Measurements from ENCODE around the gene SNAPC4. TPM values are rescaled to one million over a fixed set of nuclear protein-coding genes. Genes with fewer than 3 reads are reported as not detected.

Gene SNAPC4
- total and polyA plus RNA-seq, 2 experiments from 2014 or later = 6.3 to 10.5 TPM

- Histone ChIP-seq H3K9me2 (replicated peaks; ENCODE audit: insufficient read depth) (no peaks in the 10 kb centered on the region), H3K79me2 (no peaks in the 10 kb centered on the region), H3K4me2 (no peak overlapping the region), H2AFZ (no peak overlapping the region), H3K27ac (no peak overlapping the region), H3K4me1 (ENCODE audit: insufficient read depth) (peaks cover 16% of the 10 kb centered on the region), H3K4me3 (no peak overlapping the region), H4K20me1 (ENCODE audit: insufficient read depth, poor library complexity, severe bottlenecking) (no peaks in the 10 kb centered on the region), H3K27me3 (no peaks in the 10 kb centered on the region), H3K36me3 (replicated peaks; ENCODE audit: insufficient read depth, low read depth) (no peaks in the 10 kb centered on the region), H3K9me3 (ENCODE audit: low read depth) (no peaks in the 10 kb centered on the region)
- 100% methylated on average over 5 of the region's 8 CpGs for WGBS (ENCODE audit: low lambda C conversion rate, missing lambda C conversion rate)
- TF ChIP-seq EZH2 (IDR thresholded peaks at IDR 0.05; ENCODE audit: borderline replicate concordance) (no peak), CTCF (IDR thresholded peaks at IDR 0.05; ENCODE audit: poor library complexity) (no peak)
- no peak for DNase-seq (ENCODE audit: low spot score)
Observed at GRCh38 chr9:136376457-136376856, 23.5 kb downstream of the SNAPC4 start.

DNA sequence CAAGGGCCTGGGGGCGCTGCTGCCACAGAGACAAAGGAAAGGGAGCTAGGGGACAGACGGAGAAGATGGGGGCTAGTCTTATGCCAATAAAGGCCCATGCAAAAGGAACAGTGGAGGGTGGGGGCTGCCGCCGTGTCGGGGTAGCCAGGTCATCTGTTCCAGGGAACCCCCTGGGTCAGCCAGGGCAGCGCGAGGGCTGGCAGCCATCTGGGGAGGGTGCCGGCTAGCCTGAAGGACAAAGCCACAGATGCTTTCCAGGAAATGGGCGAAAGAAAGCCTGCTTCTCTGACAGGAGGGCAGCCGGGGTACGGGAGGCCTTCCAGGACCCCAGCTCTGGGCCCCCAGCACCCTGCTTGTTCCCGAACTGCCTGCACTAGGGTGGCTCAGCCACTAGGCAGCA is 24.9 kb downstream of the SNAPC4 start:
- WGBS (ENCODE audit: low lambda C conversion rate, missing lambda C conversion rate) = 98% methylated on average over 12 of the region's 12 CpGs
- H3K4me1 ChIP-seq (ENCODE audit: insufficient read depth) = peaks cover 16% of the 10 kb centered on the region
- no peaks in the 10 kb centered on the region for H3K36me3 ChIP-seq (replicated peaks; ENCODE audit: insufficient read depth, low read depth)
- no peaks in the 10 kb centered on the region for H3K9me3 ChIP-seq (ENCODE audit: low read depth)
- no peak overlapping the region for H2AFZ ChIP-seq
- no peaks in the 10 kb centered on the region for H3K79me2 ChIP-seq
- H3K4me3 ChIP-seq = no peak overlapping the region
- no peak overlapping the region for H3K4me2 ChIP-seq
- H3K9me2 ChIP-seq (replicated peaks; ENCODE audit: insufficient read depth) = no peaks in the 10 kb centered on the region
- no peak for DNase-seq (ENCODE audit: low spot score)
- no peaks in the 10 kb centered on the region for H3K27me3 ChIP-seq
- H3K27ac ChIP-seq = no peak overlapping the region
- TF ChIP-seq EZH2 (IDR thresholded peaks at IDR 0.05; ENCODE audit: borderline replicate concordance) (no peak), EZH2phosphoT487 (IDR thresholded peaks at IDR 0.05; ENCODE audit: low read depth, severe bottlenecking, unreplicated experiment) (no peak), CTCF (IDR thresholded peaks at IDR 0.05; ENCODE audit: poor library complexity) (no peak)
- H4K20me1 ChIP-seq (ENCODE audit: insufficient read depth, poor library complexity, severe bottlenecking) = no peaks in the 10 kb centered on the region

GRCh38 chr9:136374183-136374575 is 25.8 kb downstream of the SNAPC4 start:
- Histone ChIP-seq H3K27me3 (no peaks in the 10 kb centered on the region), H2AFZ (no peak overlapping the region), H3K4me2 (no peak overlapping the region), H3K4me3 (no peak overlapping the region), H3K27ac (no peak overlapping the region), H3K36me3 (replicated peaks; ENCODE audit: insufficient read depth, low read depth) (no peaks in the 10 kb centered on the region), H4K20me1 (ENCODE audit: insufficient read depth, poor library complexity, severe bottlenecking) (no peaks in the 10 kb centered on the region), H3K9me2 (replicated peaks; ENCODE audit: insufficient read depth) (no peaks in the 10 kb centered on the region), H3K9me3 (ENCODE audit: low read depth) (no peaks in the 10 kb centered on the region), H3K4me1 (ENCODE audit: insufficient read depth) (peaks cover 16% of the 10 kb centered on the region), H3K79me2 (no peaks in the 10 kb centered on the region)
- TF ChIP-seq EZH2 (IDR thresholded peaks at IDR 0.05; ENCODE audit: borderline replicate concordance) = no peak
- TF ChIP-seq EZH2phosphoT487 (IDR thresholded peaks at IDR 0.05; ENCODE audit: low read depth, severe bottlenecking, unreplicated experiment) = no peak
- no peak for TF ChIP-seq CTCF (IDR thresholded peaks at IDR 0.05; ENCODE audit: poor library complexity)
- no peak for DNase-seq (ENCODE audit: low spot score)
- 85% methylated on average over 14 of the region's 14 CpGs for WGBS (ENCODE audit: low lambda C conversion rate, missing lambda C conversion rate)

Data from hepatocyte (in vitro differentiated cells).